ENCODE measurements around the gene DOK3. TPM values are rescaled to one million over a fixed set of nuclear protein-coding genes. Genes with fewer than 3 reads are reported as not detected.
A peak's percentile ranks its signal among the peaks of the same experiment; 100 is the strongest.

The DOK3 gene
- total and polyA plus RNA-seq, 7 donors = 3.0 to 20.2 (median 7.1) TPM

DNA sequence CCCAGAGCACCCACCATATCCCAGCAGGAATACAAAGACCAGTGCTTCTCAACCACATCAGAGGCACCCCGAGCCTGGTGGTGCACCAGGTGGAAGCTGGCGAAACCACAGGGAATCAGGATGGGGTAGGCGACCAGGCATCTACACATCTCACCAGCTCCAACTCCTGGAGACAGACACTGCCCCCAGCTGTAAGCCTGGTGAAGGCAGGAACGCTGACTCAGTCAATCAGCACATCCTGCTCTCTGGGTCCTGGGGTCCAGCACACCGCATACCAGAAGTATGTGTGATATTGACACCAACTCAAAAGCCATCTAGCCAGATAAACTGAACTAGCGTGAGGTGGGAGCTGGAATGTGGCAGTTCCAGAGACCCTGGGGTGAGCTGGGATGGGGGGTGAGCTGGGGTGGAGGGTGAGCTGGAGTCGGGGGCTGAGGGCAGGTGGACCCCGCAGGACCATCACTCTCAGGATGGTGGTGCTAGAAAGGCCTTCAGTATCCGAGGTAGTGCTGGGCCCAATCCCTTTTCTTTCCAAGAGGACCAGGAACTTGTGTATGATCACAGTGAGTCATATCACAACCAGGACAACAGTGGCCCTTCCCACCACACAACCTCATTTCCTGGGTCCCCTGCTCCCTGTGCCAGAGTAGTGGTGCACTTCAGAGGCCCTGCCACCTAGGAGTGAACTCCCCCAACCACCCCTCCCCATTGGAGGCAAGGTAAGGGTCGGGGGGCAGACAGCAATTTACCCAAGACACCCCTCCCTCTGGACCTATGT lies 38.7 kb downstream of the DOK3 start:
- Histone ChIP-seq H3K27ac (peak overlapping the region; percentile 95 to 99 (median 96)), H3K27me3 (no peaks in the 10 kb centered on the region), H3K9me3 (no peaks in the 10 kb centered on the region), H3K4me1 (peaks cover 0 to 70% (median 65%) of the 10 kb centered on the region in 4 donors), H3K36me3 (peaks cover 8 to 30% (median 20%) of the 10 kb centered on the region in 4 donors), H3K4me3 (no peak overlapping the region)
- WGBS, 2 donors = 84 to 88% methylated on average over 10 of the region's 10 CpGs
- no peak for TF ChIP-seq POLR2AphosphoS5 (IDR thresholded peaks at IDR 0.05)
- no peak for TF ChIP-seq POLR2A (IDR thresholded peaks at IDR 0.05)
- TF ChIP-seq, protein P1, sequence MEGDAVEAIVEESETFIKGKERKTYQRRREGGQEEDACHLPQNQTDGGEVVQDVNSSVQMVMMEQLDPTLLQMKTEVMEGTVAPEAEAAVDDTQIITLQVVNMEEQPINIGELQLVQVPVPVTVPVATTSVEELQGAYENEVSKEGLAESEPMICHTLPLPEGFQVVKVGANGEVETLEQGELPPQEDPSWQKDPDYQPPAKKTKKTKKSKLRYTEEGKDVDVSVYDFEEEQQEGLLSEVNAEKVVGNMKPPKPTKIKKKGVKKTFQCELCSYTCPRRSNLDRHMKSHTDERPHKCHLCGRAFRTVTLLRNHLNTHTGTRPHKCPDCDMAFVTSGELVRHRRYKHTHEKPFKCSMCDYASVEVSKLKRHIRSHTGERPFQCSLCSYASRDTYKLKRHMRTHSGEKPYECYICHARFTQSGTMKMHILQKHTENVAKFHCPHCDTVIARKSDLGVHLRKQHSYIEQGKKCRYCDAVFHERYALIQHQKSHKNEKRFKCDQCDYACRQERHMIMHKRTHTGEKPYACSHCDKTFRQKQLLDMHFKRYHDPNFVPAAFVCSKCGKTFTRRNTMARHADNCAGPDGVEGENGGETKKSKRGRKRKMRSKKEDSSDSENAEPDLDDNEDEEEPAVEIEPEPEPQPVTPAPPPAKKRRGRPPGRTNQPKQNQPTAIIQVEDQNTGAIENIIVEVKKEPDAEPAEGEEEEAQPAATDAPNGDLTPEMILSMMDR (IDR thresholded peaks at IDR 0.05) = no peak
- TF ChIP-seq EP300 (IDR thresholded peaks at IDR 0.05) = no peak
- intact Hi-C loops (cut with DNase I) = no loop called here
- no peak for DNase-seq

DNA sequence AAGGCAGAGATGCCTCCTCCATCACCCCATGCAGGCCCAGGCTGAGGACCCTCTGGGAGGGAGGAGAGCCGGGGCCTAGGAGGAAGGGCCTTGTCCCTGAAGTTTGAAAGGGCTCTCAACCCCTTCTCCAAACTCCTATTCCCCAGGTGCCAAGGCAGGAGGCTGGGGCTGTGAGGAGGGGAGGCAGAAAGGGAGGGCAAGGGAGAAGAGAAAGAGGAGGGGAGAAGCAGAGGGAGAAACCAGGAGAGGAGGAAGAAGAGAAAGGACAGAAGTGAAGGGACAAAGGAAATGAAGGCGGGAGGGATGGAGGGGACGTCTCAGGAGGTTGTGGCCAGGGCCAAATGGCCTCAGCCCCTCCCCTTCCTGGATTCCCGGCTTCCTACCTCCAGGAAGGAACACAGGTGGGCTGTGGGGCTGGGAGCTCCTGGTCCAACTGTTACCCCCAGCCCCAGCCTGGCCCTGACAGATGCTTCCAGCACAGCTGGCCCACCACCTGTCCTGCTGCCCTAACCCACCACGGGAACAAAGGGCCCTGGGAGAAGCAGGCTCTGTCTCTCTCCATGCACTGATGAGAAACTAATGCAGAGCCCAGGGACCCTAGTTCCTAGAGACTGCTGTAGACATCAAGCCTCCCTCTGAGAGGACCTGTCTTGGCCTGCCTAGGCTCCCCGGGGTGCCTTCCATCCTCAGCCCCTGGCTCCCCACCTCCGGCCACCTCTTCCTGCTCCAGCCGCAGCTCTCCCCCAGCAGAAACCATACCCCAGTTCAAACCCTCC lies 39.7 kb downstream of the DOK3 start:
- H3K27ac ChIP-seq = peak overlapping the region; percentile 37 to 96 (median 44)

DNA sequence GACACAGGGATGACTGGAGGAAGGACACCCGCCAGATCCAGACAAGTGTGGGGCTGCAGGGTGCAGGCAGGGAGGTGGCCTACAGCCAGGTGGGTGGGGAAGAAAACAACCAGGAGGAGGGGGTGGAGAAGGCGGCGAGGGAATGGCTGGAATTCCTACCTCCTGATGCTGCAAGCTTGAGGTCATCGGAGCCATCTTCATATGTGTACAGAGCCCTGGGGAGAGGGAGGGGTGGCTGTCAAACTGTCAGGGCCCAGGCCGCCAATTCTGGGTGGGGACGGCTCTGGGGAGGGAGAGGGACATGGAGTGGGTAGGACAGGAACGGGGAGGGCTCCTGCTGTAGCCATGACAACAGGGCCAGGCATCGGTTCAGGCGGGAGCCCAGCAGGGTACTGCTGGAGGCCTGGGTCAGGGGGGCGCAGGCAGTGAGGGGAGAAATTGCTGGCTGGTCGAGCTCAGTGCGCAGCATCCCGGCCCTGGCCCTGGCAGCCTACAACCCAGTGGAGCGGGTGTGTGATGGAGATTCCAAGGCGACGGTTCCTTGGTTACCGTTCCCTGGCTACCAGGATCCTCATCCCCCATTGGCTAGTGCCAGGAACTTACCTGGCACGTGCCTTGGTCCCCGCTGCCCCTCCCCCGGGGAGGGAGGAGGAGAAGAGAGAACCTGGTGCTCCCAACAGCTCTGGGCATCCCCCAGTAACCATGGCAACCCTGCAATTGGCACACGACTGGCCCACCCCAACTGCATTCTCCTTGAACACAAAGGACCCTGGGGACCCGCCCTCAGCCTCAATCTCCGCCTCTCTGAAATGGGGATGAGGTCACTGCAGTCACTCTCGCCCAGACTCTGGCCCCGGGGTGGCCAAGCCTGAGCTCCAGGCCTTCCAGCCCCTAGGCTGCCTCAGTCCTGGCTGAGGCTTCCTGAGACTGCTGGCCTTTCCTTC lies 40.7 kb downstream of the DOK3 start:
- no peak for TF ChIP-seq EP300 (IDR thresholded peaks at IDR 0.05)
- peak in 1 of 4 donors; percentile 0 for TF ChIP-seq POLR2AphosphoS5 (IDR thresholded peaks at IDR 0.05)
- no peak for TF ChIP-seq POLR2A (IDR thresholded peaks at IDR 0.05)
- TF ChIP-seq, protein P1 (IDR thresholded peaks at IDR 0.05) = no peak
- Histone ChIP-seq H3K4me3 (no peak overlapping the region), H3K36me3 (peaks cover 8 to 41% (median 28%) of the 10 kb centered on the region in 4 donors), H3K4me1 (peaks cover 0 to 50% (median 46%) of the 10 kb centered on the region in 4 donors), H3K9me3 (no peaks in the 10 kb centered on the region), H3K27ac (peak overlapping the region; percentile 37 to 96 (median 44)), H3K27me3 (no peaks in the 10 kb centered on the region)
- 82 to 83% methylated on average over 24 of the region's 25 CpGs for whole genome bisulfite sequencing, 2 donors
- peak; percentile 88 for DNase-seq
- intact Hi-C loops (cut with DNase I) = no loop called here

More for the DNA sequence above, 39.7 kb downstream of the DOK3 start:
- no peak overlapping the region for H3K4me3 ChIP-seq
- 84 to 85% methylated on average over 8 of the region's 8 CpGs for WGBS, 2 donors
- no peaks in the 10 kb centered on the region for H3K9me3 ChIP-seq
- no peaks in the 10 kb centered on the region for H3K27me3 ChIP-seq
- H3K4me1 ChIP-seq = peaks cover 0 to 60% (median 55%) of the 10 kb centered on the region in 4 donors
- no peak for TF ChIP-seq EP300 (IDR thresholded peaks at IDR 0.05)
- TF ChIP-seq POLR2AphosphoS5 (IDR thresholded peaks at IDR 0.05) = no peak
- no peak for TF ChIP-seq POLR2A (IDR thresholded peaks at IDR 0.05)
- TF ChIP-seq, protein P1 (IDR thresholded peaks at IDR 0.05) = no peak
- no peak for DNase-seq
- intact Hi-C loops (cut with DNase I) = no loop called here
- H3K36me3 ChIP-seq = peaks cover 8 to 40% (median 27%) of the 10 kb centered on the region in 4 donors

DNA sequence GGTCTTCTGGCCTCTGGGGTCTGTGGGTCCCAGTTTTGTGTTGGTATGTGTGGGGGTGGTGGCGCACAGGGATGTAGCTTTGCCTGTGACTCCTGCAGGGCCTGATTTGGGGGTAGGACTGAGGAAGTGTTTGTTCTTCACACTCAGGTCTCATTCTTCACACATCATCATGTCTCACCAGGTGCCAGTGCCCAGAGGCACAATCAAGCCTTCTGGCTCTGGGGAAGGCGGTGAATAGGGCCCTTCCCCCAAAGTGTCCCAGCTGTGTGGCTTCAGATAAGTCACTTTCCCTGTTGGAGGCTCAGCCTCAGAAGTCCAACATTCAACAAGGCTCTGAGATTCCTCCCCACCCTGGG lies 41.3 kb downstream of the DOK3 start:
- Histone ChIP-seq H3K27me3 (no peaks in the 10 kb centered on the region), H3K4me3 (no peak overlapping the region), H3K4me1 (peaks cover 0 to 46% (median 42%) of the 10 kb centered on the region in 4 donors), H3K27ac (peak overlapping the region in 3 of 4 donors; percentile 5 to 96 (median 37)), H3K36me3 (peaks cover 8 to 41% (median 28%) of the 10 kb centered on the region in 4 donors), H3K9me3 (no peaks in the 10 kb centered on the region)
- TF ChIP-seq, protein P1 (IDR thresholded peaks at IDR 0.05) = no peak
- no peak for TF ChIP-seq POLR2AphosphoS5 (IDR thresholded peaks at IDR 0.05)
- no peak for TF ChIP-seq POLR2A (IDR thresholded peaks at IDR 0.05)
- TF ChIP-seq EP300 (IDR thresholded peaks at IDR 0.05) = no peak
- no peak for DNase-seq
- intact Hi-C loops (cut with DNase I) = no loop called here
- 95 to 96% methylated on average over 2 of the region's 2 CpGs for WGBS, 2 donors
